SKM-1 (cell line): Measurements from ENCODE around the gene NUP214.
"Not testable (repeated sequence)": the region's sequence is repeated elsewhere in the genome, so short reads cannot be mapped to it uniquely, and the experiment has no call there.

Experiments
- DNase-seq: peaks from one replicate; lab custom pipeline; 2025; ENCODE audit not compliant: unreplicated experiment; lab: John Stamatoyannopoulos, UW

Gene NUP214

GRCh38 chr9:131116281-131117120, 8.9 kb upstream of the NUP214 start:
- no peak for DNase-seq

GRCh38 chr9:131117121-131117761, 8.1 kb upstream of the NUP214 start:
- no peak for DNase-seq

DNA sequence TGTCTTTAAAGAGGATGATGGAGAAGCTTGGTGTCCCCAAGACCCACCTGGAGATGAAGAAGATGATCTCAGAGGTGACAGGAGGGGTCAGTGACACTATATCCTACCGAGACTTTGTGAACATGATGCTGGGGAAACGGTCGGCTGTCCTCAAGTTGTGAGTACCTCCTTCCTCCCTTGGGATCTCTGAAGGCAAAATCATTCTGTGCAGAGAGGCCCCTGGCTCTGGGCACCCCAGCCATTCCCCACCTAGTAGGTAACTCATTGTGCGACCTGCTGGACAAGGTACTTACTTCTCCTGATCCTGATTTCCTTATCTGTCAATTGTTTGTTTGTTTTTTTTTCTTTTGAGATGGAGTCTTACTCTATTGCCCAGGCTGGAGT, 7.6 kb upstream of the NUP214 start:
- no peak for DNase-seq

- no peak for DNase-seq
Observed at GRCh38 chr9:131119600-131119999, 5.8 kb upstream of the NUP214 start.

- no peak for DNase-seq
Observed at GRCh38 chr9:131120620-131121228, 4.7 kb upstream of the NUP214 start.

DNA sequence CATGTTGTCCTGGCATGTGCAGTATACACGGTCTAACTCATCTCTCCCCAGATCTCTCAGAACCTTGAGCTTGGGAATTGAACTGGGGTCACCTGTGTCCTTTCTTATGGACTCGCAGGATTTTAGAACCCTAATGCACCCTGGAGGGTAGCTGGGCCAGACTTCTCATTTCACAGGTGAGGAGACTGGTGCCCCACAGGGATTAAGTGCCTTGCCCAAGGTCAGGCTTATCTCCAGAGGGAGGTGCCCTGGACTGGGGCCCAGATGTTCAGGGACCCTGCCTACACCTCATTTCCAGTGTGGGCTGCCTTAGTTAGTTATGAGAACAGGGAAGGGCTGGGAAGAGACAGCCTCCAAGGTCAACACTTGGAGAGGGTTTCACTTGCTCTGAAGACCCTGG, 4.0 kb upstream of the NUP214 start:
- no peak for DNase-seq

- no peak for DNase-seq
Observed at GRCh38 chr9:131122158-131122557, 3.2 kb upstream of the NUP214 start.

GRCh38 chr9:131125038-131125287, 423 bp upstream of the NUP214 start:
- no peak for DNase-seq

- no peak for DNase-seq
Observed at GRCh38 chr9:131126059-131126426, 657 bp downstream of the NUP214 start.

DNA sequence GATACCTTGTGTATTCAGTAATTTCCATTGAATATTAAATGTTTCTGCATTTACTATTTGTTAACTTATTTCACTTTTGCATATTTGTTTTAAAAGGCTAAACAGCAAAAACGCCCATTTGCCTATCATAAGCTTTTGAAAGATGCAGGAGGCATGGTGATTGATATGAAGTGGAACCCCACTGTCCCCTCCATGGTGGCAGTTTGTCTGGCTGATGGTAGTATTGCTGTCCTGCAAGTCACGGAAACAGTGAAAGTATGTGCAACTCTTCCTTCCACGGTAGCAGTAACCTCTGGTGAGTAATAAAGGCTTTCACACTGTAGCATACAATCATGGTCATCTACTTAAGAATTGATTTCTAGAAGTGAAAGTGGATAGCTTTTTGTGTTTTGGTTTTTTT, 3.8 kb downstream of the NUP214 start:
- DNase-seq = no peak

DNA sequence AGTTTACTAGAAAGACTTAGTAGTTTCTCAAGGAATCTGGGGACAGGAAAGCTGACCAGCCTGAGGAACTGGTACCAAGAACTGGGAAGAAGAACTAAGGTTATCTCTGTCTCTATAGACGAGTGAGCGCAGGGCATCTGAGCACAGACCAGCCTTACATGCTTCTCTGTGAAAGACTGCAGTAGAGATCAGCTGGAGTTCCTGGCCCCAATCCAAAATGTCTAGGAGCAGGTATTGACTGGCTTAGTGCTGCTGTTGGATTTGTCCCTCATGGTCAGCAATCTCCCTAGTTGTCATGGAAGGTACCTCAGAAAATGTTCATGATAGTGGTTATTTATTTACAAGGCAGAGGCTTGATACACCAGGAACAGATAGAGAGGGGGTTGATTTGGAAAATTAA, 13.3 kb downstream of the NUP214 start:
- DNase-seq = no peak

DNA sequence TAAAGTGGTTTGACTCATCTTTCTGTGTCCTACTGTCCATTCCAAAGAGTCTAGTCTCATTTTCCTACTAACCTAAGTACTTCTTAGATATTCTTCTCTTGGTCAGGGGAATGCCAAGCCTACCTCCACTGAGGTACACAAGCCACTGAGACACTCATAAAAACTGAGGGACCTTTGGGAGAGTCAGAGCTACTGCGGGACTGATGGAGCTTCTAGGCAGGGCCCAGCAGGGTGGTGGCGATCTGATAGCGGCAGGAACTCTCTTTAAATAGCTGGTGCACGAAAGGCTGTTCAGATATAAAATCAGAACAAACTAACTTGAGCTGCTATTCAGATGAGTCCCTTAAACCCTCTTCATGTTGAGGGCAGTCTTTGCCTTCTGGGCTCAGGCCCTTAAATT, 14.7 kb downstream of the NUP214 start:
- DNase-seq = no peak

DNA sequence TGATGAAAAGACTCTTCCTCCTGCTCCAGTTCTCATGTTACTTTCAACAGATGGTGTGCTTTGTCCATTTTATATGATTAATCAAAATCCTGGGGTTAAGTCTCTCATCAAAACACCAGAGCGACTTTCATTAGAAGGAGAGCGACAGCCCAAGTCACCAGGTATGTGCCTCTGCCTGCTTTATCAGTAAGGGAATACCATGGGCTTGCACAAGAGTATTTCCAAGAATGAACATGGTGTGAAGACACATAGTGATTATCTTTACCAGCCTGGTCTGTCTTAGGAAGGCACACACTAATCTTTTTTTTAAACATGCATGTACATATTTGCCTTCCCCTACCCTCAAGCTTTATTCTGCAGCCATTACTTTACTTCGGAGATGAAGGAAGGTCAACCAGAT, 15.2 kb downstream of the NUP214 start:
- DNase-seq = no peak

DNA sequence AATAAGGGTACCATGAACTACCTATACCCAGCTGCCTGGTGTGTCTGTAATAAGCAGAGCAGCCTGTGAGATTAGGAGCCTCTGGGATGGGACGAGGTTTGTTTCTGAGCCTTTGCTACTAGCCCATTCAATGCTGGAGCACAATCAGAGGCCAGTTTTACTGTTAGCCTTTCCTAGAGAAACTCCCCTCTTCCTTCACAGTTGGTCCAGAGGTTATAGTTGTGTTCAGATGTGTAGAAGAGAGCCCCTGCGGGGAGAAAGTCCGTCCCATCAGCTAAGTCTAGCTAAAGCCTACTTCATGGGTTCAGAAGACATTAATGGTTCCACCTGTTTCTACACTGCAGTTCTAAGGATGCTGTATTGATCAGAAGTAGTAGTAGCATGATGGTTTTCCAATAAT, 16.8 kb downstream of the NUP214 start:
- no peak for DNase-seq

GRCh38 chr9:131144201-131144600, 18.8 kb downstream of the NUP214 start:
- no peak for DNase-seq

DNA sequence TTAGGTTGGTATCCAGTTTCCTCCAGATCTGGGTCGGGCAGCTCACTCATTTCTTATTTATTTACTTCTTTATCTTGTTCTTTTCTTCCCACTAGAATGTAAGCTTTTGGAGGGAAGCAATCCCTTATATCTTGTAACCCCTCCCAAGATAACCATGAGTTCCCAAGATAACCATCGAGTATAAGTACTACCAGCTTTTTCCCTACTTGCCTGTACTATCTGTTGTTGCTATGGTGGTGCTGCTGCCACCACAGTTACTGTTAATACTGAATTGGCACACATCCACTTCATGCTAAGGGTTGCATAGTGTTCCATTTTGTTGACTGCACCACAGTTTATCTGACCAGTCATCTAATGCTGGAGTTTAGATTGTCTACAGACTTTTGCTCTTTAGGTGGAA, 19.9 kb downstream of the NUP214 start:
- DNase-seq = no peak

DNA sequence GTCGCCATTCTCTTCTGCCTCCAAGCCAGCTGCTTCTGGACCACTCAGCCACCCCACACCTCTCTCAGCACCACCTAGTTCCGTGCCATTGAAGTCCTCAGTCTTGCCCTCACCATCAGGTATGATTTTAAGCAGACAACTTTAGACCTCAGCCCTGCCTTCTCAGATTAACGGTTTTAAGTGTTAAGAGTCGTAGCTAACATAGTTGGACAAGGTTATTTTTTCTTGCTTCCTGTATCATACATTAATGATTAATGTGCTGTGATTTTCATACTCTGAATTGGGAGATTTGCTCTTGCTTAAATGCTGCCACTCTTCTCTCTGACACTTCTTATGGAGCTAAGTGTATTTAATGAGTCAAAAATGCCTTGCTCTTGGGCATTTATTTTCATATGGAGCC, 20.8 kb downstream of the NUP214 start:
- DNase-seq = no peak

DNA sequence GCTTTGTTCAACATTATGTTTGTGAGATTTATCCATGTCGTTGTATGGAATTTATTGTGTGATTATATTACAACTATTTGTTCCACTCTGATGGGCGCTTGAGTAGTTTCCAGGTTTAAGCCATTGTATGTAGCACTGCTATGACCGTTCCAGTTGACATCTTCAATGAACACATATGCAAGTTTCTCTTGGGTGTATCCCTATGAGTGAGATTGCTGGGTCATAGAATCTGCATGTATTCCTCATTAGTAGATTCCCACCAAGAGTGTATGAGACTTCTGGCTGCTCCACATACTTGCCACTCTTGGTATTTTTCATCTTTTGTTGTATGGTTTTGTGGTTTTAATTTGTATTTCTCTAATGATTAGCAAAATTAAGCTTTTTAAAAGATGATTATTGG, 22.9 kb downstream of the NUP214 start:
- DNase-seq = no peak

GRCh38 chr9:131148966-131149687, 23.7 kb downstream of the NUP214 start:
- no peak for DNase-seq

DNA sequence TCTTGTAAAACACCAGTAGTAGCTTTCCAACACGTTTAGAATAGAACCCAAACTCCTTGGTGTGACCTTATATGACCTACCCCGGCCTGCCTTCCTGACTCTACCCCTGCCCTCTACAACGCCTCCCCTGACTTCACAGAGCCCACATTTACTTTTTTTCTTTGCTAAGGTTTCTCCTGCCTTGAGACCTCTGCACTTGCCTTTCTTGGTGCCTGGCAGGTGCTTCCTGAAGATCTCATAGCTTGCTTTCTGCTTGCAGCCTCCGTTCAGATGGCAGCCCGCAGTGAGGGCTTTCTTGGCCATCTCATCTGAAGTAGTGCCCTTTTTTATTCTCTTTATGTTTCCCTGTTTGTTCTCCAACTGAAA, 24.3 kb downstream of the NUP214 start:
- no peak for DNase-seq

DNA sequence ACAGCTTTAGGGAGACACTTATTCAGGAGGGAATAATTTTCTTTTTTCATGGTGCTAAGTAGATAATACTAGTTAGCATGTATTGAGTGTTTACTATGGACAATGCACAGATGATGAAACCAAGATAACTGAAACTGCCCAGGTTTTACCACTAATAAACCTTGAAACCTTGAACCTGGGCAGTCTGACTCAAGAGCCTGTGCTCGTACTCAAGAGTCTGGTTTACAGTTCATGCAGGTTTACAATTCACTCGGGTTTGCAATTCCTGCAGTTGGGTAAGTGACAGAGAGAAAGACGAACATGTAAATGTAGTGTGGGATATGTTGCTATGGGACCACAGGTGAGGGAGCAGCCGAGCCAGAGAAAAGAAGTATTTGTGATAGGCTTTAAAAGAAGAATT, 28.2 kb downstream of the NUP214 start:
- DNase-seq = no peak

GRCh38 chr9:131158673-131159072, 33.3 kb downstream of the NUP214 start:
- DNase-seq = not testable (repeated sequence)
